ENCODE results near the gene PATJ.
"Not testable (repeated sequence)": the region's sequence is repeated elsewhere in the genome, so short reads cannot be mapped to it uniquely, and the experiment has no call there.

Gene PATJ

DNA sequence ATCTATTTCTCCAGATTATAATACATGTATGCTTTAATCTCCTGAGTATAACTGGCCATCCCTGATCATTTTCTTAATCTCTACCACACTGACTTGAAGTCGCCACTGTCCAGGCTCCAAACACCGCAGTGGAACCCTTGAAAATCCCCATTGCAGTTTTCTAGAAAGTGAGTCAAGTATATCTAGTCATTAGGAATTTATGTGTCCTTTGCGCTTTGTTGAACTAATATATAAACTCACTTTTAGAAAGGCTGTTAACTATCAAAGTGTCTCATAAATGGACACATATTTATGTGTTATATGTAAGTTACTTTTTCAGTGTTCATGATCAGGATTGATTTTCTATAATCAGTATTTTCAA, 211.5 kb downstream of the PATJ start:
- no peak for DNase-seq

DNA sequence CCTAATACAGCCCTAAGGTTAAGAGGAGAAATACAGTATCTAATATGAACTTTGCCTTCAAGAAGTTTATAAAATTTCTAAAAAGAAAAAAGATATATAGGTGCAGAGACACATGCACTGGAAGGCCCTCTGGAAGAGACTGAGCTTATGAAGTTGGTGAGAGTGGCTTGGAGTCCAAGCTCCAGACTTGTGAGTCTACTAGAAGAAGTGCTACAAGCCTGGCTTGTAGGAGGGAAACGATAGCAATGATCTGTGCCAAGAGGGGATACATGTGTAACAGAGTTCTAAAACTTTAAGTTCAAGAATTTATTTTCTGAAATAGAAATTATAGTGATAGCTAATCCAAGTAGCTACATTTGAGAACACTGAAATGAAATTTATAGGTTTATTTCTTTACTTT, 213.0 kb downstream of the PATJ start:
- no peak for DNase-seq

DNA sequence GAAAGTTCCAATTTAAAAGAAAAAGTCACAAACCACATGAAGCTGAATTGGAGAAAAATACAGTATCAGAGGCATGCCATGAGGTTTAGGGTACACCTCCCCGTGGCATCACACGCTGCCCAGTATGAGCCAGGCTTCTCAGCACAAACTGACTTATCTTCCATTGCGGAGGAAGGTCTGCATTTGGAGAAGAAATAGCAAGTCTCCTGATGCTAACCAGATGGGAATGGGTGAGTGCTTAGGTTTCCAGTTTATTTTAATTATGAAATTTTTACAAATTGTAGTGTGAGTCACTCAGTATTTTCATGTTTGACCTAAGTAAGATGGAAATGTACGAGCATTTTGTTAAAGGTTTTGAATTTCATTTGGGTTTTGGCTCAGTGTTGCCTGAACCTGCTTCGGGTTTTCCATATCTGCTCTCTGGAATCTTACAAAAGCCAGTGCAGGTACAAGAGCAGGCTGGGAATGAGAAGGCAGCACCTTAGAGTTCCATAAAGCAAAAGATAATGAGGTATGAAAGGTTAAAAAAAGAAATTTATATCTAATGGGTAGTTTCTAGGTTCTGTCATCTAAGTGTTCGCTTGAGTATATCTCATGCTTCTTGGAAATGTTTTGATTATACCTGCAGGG, 213.9 kb downstream of the PATJ start:
- DNase-seq: no peak

DNA sequence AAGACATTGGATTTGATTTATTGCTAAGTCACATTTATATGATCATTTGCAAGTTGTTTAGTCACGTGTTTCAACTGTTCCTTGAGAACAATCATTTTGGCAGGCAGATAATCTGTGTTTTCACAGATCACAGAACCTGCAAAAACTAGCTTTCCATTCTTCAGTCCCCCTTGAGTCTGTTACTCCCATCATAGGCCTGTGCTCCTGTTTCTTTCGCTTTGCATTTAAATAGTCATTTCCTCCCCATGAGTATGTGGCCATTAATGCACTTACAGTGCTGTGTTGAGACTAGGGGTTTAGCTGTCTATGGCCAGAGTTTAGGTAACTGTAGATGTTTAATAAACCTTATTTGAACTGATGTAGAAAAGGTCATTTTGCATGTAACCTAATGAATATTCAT, 214.5 kb downstream of the PATJ start:
- no peak for DNase-seq

DNA sequence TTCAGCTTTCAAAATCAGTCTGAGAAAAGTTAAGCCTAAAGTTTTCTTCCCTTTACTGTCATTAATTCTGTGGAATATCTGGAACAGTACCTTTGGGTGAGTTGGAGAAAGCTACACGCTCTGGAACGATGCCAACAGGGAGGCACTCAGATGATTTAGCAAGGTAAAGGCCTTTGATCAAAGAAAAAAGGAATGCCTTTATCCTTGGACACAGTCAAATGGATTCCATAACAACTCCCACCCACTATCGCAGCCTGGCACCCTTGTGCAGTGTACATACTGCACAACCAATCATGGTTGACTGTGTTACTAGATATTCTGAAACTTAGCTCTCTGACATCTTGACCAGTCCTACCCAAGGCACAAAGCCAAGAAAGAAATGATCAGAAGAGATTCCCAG, 218.7 kb downstream of the PATJ start:
- no peak for DNase-seq

DNA sequence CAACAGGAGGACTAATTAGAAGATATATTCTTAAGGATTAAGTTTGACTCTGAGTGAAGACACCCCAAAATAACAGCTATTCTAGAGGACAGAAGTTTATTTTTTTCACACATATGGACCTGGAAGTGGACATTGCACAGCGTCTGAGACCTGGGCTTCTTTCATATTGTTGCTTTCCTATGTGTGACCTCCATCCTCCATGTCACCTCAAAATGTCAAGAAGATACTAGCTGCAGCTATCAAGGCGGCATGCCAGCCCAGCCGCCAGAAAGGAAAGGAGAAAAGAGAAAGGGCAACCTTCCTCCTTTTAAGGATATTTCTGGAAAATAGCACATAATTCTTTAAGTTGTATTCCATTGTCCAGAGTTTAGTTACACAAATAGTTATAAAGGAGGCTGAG, 220.4 kb downstream of the PATJ start:
- DNase-seq: no peak

DNA sequence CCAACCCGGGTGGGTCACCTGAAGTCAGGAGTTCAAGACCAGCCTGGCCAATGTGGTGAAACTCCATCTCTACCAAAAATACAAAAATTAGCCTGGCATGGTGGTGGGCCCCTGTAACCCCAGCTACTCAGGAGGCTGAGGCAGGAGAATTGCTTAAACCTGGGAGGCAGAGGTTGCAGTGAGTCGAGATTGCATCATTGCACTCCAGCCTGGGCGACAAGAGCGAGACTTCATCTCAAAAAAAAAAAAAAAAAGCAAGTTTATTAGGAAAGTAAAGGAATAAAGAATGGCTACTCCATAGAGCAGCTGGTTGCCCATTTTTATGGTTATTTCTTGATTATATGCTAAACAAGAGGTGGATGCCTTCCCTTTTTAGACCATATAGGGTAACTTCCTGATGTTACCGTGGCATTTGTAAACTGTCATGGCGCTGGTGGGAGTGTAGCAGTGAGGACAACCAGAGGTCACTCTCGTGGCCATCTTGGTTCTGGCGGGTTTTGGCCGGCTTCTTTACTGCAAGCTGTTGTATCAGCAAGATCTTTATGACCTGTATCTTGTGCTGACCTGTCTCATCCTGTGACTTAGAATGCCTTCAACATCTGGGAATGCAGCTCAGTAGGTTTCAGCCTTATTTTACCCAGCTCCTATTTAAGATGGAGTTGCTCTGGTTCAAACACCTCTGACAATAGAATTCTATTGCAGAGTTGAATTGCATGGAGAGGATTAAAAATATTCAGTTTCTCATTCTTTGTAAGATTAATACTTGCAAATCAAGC, 224.4 kb downstream of the PATJ start:
- DNase-seq: not testable (repeated sequence)

DNA sequence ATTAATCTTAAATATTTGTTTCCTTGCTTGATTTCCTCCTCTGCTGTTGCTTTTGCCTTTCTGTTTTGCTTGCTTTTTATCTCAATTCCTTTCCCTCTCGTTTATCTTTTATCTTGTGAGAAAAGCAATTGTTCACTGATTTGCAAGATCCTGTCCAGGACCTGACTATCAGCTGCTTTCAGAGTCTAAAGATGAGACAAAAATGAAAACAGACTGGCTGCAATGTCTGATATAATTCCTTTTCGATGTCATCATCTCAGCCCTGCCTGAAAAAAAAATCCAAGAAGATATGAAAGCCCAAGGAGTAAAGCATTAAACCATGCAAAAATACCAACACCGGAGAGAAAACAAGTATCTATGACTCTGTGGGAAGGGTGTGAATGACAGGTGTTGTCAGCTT, 225.5 kb downstream of the PATJ start:
- no peak for DNase-seq

DNA sequence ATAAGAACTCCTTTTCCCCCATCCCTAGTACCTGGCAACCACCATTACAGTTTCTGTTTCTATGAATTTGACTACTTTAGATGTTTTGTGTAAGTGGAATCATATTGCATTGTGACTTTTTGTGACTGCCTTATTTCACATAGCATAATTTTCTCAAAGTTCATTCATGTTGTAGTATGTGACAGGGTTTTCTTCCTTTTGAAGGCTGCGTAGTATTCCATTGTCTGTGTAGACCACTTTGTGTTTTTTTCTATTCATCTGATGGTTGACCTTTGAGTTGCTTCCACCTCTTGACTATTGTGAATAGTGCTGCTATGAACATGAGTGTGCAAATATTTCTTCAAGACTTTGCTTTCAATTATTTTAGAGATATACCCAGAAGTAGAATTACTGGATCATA, 226.6 kb downstream of the PATJ start:
- DNase-seq: no peak

DNA sequence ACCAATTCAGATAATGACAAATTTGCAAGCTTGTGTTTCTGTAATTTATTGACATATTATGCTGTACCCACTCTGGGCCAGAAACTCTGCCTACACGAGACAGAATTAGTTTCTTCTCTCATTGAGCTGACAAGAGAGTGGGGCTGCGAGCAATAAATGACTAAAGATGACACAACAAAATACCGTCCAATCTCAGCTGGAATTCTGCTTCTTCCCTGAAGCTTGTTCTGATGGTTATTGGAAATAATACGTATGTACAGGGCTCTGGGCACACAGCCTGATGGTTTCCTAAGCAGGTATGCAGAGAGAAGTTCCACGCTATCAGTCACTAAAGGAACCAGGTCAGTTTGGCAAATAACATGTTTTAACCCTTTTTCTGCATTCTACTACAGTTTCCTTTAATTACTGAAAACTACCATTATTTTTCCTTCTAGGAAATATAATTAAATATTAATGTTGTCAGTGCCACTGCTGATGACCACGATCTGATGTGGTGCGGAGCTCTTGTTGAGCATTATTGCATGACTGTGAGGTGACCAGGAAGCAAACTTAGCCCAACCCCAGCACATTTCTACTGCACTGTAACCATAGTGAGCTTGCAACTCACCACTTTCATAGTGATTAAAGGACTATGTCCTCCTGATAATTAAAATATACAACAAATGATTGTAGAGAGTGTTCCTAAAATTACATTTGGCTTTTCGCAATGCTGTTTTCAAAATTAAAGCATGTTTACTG, 231.0 kb downstream of the PATJ start:
- no peak for DNase-seq

DNA sequence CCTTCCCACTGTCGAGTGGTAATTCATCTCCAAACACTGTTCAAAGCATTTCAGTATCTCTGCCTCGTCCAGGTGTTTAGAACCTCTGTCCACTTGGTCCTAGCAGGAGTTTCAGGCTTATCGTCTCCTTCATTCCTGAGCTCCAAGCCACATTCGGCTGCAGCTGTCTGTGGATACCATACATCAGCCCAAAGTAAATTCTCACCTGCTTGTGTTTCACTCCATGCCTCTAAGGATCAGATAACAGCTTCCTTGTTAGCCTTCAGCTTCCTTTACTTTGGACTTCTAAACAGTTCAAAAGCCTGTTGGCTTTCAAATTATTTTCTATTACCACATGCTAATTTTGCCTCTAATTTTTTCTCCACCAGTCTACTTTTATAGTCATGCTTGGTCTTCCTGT, 233.4 kb downstream of the PATJ start:
- no peak for DNase-seq

DNA sequence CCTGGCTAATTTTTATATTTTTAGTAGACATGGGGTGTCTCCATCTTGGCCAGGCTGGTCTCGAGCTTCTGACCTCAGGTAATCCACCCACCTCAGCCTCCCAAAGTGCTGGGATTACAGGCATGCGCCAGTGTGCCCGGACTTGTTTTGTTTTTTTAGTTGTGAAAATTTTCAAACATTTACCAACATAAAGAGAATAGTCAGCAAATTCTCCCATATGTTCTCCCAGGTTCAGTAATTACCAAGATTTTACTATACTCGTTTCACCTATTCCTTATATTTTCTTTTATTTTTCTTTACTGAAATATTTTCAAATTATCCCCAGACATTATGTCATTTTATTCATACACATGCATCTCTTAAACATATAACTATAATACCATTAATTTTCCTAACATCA, 234.3 kb downstream of the PATJ start:
- DNase-seq: no peak

DNA sequence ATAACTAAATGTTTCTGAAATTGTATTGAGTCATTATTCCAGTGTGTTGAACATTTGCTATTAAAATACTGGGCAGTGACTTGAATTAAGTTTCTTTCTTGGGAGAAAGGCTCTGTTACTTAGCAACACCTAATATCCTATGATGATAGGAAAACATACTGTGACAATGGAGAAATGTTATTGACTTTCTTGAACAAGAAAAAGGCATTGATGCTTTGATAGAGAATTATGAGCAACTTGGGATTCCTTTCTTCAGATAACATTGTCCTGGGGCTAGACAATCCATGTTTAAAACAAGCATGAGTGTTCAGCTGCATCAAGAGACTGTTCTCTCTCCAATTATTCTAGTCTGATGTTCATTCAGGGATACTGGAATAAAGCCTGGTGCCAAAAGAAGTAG, 236.5 kb downstream of the PATJ start:
- DNase-seq: no peak

DNA sequence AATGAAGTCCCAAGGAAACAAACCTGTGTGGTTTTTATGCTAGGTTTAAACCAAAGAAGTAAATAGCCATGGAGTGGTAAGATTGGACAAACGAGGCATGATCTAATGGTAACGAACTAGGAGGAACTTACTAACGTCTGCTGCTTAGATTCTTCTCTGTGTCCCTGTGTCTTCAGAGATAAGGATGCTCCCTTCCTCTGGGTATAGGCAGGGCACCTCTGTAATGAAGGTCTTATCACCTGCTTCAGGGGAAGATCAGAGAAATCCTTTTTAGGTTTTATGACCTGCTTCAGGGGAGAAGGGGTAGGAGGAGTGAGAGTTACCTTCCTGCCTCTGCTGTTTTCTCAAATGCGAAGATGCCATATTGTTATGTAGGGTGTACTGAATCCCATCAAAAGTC, 237.4 kb downstream of the PATJ start:
- DNase-seq: no peak

DNA sequence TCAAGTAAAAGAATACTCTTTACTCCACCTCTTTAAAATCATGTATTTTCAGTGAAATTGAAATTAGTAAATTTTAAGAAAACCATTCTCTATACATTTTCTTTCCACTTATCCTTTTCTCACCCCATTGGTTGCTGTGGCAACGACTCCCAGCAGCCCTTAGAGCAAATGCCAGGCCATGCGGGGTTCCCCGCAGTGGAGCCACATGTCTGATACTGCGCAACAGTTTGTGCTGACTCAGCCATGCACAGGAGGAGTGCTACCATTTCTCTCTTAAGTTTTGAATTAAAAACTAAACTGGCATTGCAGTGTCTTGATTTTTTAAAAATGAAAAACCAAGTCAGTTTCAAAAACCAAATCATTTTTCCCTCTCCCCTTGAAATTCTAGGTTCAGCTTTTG, 238.3 kb downstream of the PATJ start:
- DNase-seq: no peak

DNA sequence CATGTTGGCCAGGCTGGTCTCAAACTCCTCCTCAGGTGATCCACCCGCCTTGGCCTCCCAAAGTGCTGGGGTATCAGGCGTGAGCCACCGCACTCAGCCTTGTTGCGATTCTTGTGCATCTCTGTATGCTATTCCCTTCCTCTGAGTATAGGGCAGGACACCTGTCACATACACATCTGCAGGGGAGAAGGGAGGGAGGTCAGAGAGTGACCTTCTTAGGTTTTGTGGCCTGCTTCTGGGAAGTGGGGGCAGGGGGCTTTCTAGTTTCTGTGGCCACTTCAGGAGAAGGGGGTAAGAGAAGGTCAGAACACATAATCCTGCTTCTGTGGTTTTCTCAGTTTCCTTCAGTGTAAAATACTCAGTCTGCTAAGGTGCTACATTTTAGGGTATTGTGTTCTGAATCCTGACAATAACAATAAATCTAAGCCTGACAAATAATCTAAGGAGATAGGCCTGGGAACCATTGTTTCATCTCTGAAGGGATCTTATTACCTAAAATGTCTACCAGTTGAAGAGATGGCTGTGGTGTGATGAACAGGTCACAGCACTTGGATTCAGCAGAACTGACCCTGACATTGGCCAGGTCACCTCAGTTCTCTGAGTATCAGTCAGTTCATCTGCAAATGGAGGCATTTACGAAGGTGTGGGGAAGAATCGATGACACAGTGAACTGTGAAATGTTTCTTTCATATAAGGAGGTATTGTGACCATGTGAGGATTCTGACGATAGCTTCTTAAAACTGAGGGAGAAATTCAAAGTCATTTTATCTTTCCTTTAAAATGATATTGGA, 239.8 kb downstream of the PATJ start:
- no peak for DNase-seq

DNA sequence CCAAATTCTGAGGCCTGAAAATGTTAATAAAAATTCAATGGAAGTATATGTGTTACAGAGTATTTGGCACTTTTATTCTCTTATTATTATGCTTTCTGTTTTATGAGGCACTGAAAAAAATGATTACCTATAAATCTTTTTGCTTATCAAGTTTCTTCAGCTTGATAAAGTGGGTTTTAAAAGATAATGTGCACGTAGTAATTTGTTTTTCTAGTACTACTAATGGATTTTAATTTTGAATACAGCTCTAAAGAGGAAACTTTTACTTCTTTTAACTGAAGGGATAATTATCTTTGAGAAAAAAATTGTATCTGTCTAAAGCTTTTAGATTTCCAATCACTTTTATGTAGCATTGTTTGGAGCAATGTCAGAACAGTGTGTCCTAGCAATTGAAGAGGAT, 241.0 kb downstream of the PATJ start:
- DNase-seq: no peak

DNA sequence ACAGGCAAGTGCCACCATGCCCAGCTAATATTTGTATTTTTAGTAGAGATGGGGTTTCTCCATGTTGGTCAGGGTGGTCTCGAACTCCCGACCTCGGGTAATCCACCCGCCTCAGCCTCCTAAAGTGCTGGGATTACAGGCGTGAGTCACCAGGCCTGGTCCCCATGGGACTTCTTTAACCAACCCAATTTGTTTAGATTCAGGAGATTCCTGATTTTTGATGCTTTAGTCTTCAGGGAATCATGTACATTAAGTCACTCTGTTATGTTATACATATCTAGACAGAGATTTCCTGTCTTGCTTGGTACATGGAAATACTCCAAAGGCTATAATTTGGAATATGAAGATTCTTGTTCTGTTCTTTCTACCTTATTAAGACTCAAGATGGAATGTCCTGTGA, 250.0 kb downstream of the PATJ start:
- DNase-seq: no peak

DNA sequence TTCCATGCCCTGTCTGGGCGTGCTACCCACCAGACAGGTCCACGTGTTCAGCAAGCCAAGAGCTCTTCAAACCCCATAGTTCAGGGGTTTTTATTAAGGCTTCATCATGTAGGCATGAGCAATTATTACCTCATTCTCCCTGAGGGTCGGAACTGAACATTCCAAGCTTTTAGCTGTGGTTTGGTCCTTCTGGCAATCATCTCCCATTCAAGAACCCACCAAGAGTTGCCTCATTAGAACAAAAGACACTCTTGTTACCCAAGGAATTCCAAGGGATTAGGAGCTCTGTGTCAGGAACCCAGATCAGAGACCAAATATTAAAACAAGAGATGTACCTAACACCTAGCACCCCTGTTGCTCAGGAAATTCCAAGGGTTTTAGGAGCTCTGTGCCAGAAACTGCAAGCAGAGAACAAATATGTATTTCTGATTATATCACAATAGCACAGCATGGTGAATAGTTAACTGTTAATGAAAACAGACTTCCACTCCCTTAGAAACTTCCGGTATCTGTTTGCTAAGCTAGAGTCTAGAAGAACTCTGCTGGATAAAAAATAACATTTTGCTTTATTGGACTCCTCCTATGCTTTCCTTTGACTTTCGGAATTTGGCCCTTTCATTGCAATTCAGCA, 251.2 kb downstream of the PATJ start:
- no peak for DNase-seq

DNA sequence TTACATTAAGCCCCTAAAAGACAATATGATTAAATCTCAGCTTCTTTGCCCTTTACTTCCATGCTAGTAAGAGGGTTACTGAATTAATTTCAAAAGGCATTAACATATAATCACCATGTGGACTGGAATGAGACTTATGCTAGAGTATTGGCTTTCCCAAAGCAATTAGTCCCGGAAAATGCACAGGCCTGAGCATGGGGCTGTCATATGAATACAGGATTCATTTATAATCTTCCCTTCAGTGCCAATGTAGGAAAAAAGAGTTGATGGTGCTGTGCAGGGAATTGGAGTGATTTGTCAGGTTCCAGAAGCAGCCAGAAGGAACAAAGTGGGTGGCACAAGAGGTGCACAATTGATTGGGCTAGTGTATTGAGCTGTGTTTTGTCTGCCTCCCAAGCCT, 253.4 kb downstream of the PATJ start:
- DNase-seq: no peak

DNA sequence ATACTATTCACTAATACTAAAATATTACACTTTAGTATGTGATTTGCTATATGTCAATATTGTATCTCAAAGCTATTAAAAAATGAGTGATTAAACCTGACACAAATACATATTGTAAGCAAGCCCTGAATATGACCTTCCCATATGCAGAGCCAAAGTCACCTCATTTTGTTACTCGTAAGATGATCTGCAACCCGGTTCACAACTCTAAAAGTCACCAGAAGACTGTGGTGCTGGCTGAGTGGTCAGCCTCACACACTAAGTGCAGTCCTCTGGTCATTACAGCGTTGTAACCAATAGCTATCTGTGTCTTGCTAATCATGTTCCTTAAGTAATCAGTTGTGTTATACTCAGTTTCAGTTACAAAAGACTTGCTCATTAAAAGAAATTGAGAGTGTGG, 254.8 kb downstream of the PATJ start:
- DNase-seq: no peak

DNA sequence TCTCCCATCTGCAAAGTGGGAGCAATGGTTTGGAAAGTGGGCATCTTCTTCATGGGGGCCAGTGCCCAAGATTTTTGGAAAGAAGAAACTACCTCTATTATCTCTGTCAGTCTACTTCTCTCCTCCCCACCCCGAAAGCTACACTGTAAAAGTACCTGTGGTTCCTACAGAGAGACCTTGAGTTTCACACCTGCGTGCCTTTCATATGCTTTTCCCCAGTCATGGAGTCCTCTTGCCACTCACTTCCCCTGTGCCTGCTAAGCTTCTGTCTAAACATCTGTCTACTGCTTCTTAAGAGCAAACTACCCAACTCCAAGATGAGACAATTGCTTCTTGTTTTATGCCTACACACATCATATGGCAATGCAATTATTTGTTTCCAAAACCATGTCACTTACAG, 261.5 kb downstream of the PATJ start:
- DNase-seq: no peak

DNA sequence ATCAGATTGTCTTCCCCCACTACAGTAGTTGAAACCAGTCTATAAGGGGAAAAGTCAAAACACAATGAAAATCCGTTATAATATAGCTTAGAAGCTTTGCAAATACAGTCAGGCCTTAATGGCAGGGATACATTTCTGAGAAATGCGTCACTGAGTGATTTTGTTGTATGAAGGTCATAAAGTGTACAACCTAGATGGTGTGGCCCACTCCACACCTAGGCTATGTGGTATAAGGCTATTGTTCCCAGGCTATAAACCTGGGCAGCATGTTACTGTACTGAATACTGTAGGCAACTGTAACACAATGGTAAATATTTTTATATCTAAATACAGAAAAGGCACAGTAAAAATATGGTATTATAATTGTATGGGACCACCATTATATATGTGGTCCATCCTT, 264.4 kb downstream of the PATJ start:
- DNase-seq: no peak
